HCT116 (cell line): Measurements from ENCODE around the gene THAP11. TPM values are rescaled to one million over a fixed set of nuclear protein-coding genes. Genes with fewer than 3 reads are reported as not detected.

Experiments used
- ATAC-seq: fragments of 200-7000 bp; cut with Tn5 transposase; 2 replicates; pipeline ENCODE4 v1.9.1; 2020; ENCODE audit warnings: mild to moderate bottlenecking, moderate library complexity
- BruUV-seq: library from RNA; stranded (reverse); fragments of 400-500 nt; replicated peaks from 2 replicates; lab custom pipeline; 2021; lab: Mats Ljungman, UMichigan
- CTCF ChIA-PET: fragments of 300-600 bp; sonication (Branson Sonifier 250); formaldehyde crosslinking; loops from one replicate; lab custom pipeline; 2021; ENCODE audit warnings: antibody characterized with exemption; lab: Charles Lee
- POLR2A ChIA-PET: fragments of 300-600, 350-600 bp; sonication (Branson Sonifier 250); formaldehyde crosslinking; loops from one replicate; lab custom pipeline; 2021; ENCODE audit warnings: antibody characterized with exemption; lab: Charles Lee
- RAD21 ChIA-PET, 2 experiments: fragments of 300-600 bp; sonication (Branson Sonifier 250); formaldehyde crosslinking; loops; one replicate each; lab custom pipeline; 2023; ENCODE audit warnings: low total read pairs in 2 of 2; ENCODE audit not compliant: uncharacterized antibody in 2 of 2, unreplicated experiment in 2 of 2, low non-redundant PET in 1 of 2; lab: Charles Lee
- DNase-seq: peaks from one replicate; pipeline ENCODE4 v3.0.0-alpha.2; 2010; ENCODE audit warnings: low read depth, low spot score
- H2AFZ ChIP-seq: fragments of 200-600 bp; shearing (Covaris generic), sonication (generic); 2 replicates; pipeline ENCODE4 v1.6.1; 2017; ENCODE audit warnings: low read depth, mixed run types, mixed read lengths, antibody characterized with exemption, low read length; ENCODE audit not compliant: poor library complexity, severe bottlenecking
- H3K27ac ChIP-seq: 2 replicates; pipeline ENCODE4 v1.5.1; 2012; ENCODE audit warnings: low read depth, low read length
- H3K27me3 ChIP-seq: fragments of 200-600 bp; sonication (generic); 2 replicates; pipeline ENCODE4 v1.6.1; 2016; ENCODE audit warnings: mixed run types, low read length, mixed read lengths; ENCODE audit not compliant: insufficient read depth
- H3K36me3 ChIP-seq, 2 experiments: fragments of 200-500 bp in 1 of 2; fragments of 200-600 bp in 1 of 2; sonication (Bioruptor generic) in 1 of 2; sonication (generic) in 1 of 2; 2 replicates each; pipeline versions ENCODE4 v1.5.1 to v1.6.1; 2014 to 2016; ENCODE audit warnings: low read length in 2 of 2, inconsistent platforms in 1 of 2, mixed read lengths in 1 of 2, mixed run types in 1 of 2; ENCODE audit not compliant: insufficient read depth in 2 of 2, control insufficient read depth in 1 of 2
- H3K4me1 ChIP-seq, 2 experiments: fragments of 200-600 bp in 1 of 2; sonication (generic) in 1 of 2; 2 replicates each; pipeline versions ENCODE4 v1.5.1 to v1.6.1; 2012 to 2017; ENCODE audit warnings: low read length in 2 of 2, inconsistent platforms in 1 of 2, mild to moderate bottlenecking in 1 of 2, mixed read lengths in 1 of 2, mixed run types in 1 of 2, moderate library complexity in 1 of 2; ENCODE audit not compliant: insufficient read depth in 2 of 2, control insufficient read depth in 1 of 2
- H3K4me2 ChIP-seq: fragments of 200-600 bp; sonication (generic); 2 replicates; pipeline ENCODE4 v1.6.1; 2017; ENCODE audit warnings: mixed run types, low read length, mixed read lengths
- H3K4me3 ChIP-seq, 2 experiments: fragments of 200-600 bp in 1 of 2; sonication (generic) in 1 of 2; replicated peaks in 1 of 2; 2 replicates each; pipeline ENCODE4 v1.5.1; 2011 to 2016; ENCODE audit warnings: low read length in 2 of 2, control low read depth in 1 of 2, low read depth in 1 of 2, mild to moderate bottlenecking in 1 of 2, mixed read lengths in 1 of 2, mixed run types in 1 of 2
- H3K79me2 ChIP-seq: fragments of 200-600 bp; sonication (generic); 2 replicates; pipeline ENCODE4 v1.6.1; 2017; ENCODE audit warnings: mild to moderate bottlenecking, mixed run types, low read length, moderate library complexity, mixed read lengths; ENCODE audit not compliant: insufficient read depth
- H3K9ac ChIP-seq: fragments of 200-600 bp; sonication (generic); 2 replicates; pipeline ENCODE4 v1.6.1; 2016; ENCODE audit warnings: low read length, mixed read lengths
- H3K9me2 ChIP-seq: fragments of 200-600 bp; sonication (generic), shearing (Covaris generic); 2 replicates; pipeline ENCODE4 v1.6.1; 2017; ENCODE audit warnings: mixed run types, mild to moderate bottlenecking, moderate library complexity; ENCODE audit not compliant: insufficient read depth
- H3K9me3 ChIP-seq, 2 experiments: fragments of 200-500 bp in 1 of 2; fragments of 200-600 bp in 1 of 2; sonication (Bioruptor generic) in 1 of 2; sonication (generic) in 1 of 2; 2 replicates each; pipeline ENCODE4 v1.6.1; 2014 to 2017; ENCODE audit warnings: low read length in 2 of 2, mixed read lengths in 2 of 2, inconsistent platforms in 1 of 2, low read depth in 1 of 2, mild to moderate bottlenecking in 1 of 2, mixed run types in 1 of 2, moderate library complexity in 1 of 2; ENCODE audit not compliant: control insufficient read depth in 1 of 2, insufficient read depth in 1 of 2
- H4K20me1 ChIP-seq: fragments of 200-600 bp; sonication (generic), shearing (Covaris generic); 2 replicates; pipeline ENCODE4 v1.6.1; 2017; ENCODE audit warnings: mixed run types, mild to moderate bottlenecking, moderate library complexity; ENCODE audit not compliant: insufficient read depth
- EGR1 ChIP-seq: IDR thresholded peaks from 2 replicates; pipeline ENCODE4 v1.6.1; 2012; ENCODE audit warnings: low read depth
- EZH2 ChIP-seq: fragments of 200-600 bp; sonication (generic); IDR thresholded peaks from 2 replicates; pipeline ENCODE4 v1.6.1; 2017; ENCODE audit warnings: antibody characterized with exemption, mixed run types
- JUND ChIP-seq: IDR thresholded peaks from 2 replicates; pipeline ENCODE4 v1.6.1; 2012
- SIN3A ChIP-seq: IDR thresholded peaks from 2 replicates; pipeline ENCODE4 v1.6.1; 2012; ENCODE audit warnings: low read depth
- intact Hi-C: fragments of 100-400 bp; cut with micrococcal nuclease; formaldehyde crosslinking; loops from 2 replicates; pipeline ENCODE4 v1.10.0; 2022
- total RNA-seq: library from RNA; stranded (reverse); gene quantifications from one replicate; pipeline ENCODE4 v1.2.1, GENCODE V29; 2021; ENCODE audit not compliant: unreplicated experiment

Gene THAP11
- total RNA-seq, 1 experiment from 2014 or later, result 25.4 TPM

DNA sequence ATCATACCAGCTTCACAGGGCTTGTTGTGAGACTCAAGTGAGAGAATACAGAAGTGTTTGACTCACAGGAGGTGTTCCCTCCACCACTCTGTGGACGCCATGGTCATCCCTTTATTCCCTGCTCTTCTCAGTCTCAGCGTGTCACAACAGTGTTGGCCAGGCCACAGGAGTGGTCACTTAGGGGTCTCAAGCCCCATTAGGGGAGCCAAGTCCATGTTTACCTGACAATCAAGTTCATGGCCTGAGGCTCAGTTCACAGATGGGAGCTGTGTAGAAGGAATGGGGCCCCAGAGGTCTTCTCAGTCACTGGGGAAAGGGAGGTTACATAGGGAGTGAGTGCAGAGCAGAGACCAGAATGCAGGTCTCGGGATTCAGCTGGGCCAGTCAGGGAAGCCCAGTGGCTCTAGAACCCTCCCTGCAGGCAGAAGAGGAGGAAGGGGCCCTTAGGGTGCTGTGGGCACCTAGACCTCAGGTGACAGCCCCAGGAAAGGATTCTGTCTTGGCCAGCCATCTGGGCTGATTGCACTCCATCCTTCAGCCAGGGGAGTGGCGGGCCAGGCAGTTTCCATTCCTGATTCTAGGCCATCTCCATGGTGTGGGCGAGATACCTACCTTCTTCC lies 14.9 kb downstream of the THAP11 start:
- peak overlapping the region; percentile 31; the same call in 1 of the 2 replicates for H3K4me2 ChIP-seq
- BruUV-seq, result no TSS peak
- peaks cover 9% of the 10 kb centered on the region; the same call in 1 of the 2 replicates for H4K20me1 ChIP-seq
- no peak for DNase-seq
- intact Hi-C loops, result no loop called here
- H3K36me3 ChIP-seq, result peaks cover 0 to 17% of the 10 kb centered on the region in 2 experiments; a peak in 1 of 4 replicates
- H2AFZ ChIP-seq, result no peak overlapping the region
- RAD21 ChIA-PET, result no interaction called here
- no peaks in the 10 kb centered on the region for H3K9me3 ChIP-seq
- CTCF ChIA-PET, result no interaction called here
- no peak overlapping the region for H3K4me3 ChIP-seq
- H3K9me2 ChIP-seq, result no peaks in the 10 kb centered on the region
- no peak for TF ChIP-seq JUND
- TF ChIP-seq EGR1, result no peak
- no peak for TF ChIP-seq EZH2
- ATAC-seq, result no peak; the same call in 1 of the 2 replicates
- H3K27ac ChIP-seq, result peak overlapping the region; percentile 10; the same call in 1 of the 2 replicates
- H3K79me2 ChIP-seq, result peaks cover 97% of the 10 kb centered on the region
- H3K27me3 ChIP-seq, result no peaks in the 10 kb centered on the region
- H3K9ac ChIP-seq, result no peak overlapping the region
- H3K4me1 ChIP-seq, result peaks cover 13 to 47% of the 10 kb centered on the region in 2 experiments; a peak in 3 of 4 replicates
- POLR2A ChIA-PET, result no interaction called here

GRCh38 chr16:67857547-67858233 lies 15.6 kb downstream of the THAP11 start:
- Histone ChIP-seq H3K27ac (no peak overlapping the region), H3K4me1 (peaks cover 14 to 54% of the 10 kb centered on the region in 2 experiments; a peak in 3 of 4 replicates), H3K9ac (no peak overlapping the region), H2AFZ (no peak overlapping the region), H4K20me1 (peaks cover 9% of the 10 kb centered on the region; the same call in 1 of the 2 replicates), H3K4me3 (no peak overlapping the region), H3K9me3 (no peaks in the 10 kb centered on the region), H3K36me3 (peaks cover 0 to 17% of the 10 kb centered on the region in 2 experiments; a peak in 1 of 4 replicates), H3K27me3 (no peaks in the 10 kb centered on the region), H3K9me2 (no peaks in the 10 kb centered on the region), H3K79me2 (peaks cover 98% of the 10 kb centered on the region), H3K4me2 (peak overlapping the region; percentile 31)
- intact Hi-C loops, result no loop called here
- ChIA-PET RAD21 (no interaction called here), POLR2A (no interaction called here), CTCF (no interaction called here)
- ATAC-seq (peak; percentile 67), DNase-seq (no peak)
- TF ChIP-seq SIN3A, result no peak
- no TSS peak for BruUV-seq
